HG02840 (cell line): ENCODE measurements around the gene LYPD3.
"Not testable (repeated sequence)": the region's sequence is repeated elsewhere in the genome, so short reads cannot be mapped to it uniquely, and the experiment has no call there.

Experiments
- ATAC-seq: cut with Tn5 transposase; IDR thresholded peaks from one replicate; pipeline ENCODE4 v1.9.1; 2021; ENCODE audit warnings: mild to moderate bottlenecking, moderate library complexity, moderate number of reproducible peaks; ENCODE audit not compliant: unreplicated experiment, low FRiP score

The LYPD3 gene

DNA sequence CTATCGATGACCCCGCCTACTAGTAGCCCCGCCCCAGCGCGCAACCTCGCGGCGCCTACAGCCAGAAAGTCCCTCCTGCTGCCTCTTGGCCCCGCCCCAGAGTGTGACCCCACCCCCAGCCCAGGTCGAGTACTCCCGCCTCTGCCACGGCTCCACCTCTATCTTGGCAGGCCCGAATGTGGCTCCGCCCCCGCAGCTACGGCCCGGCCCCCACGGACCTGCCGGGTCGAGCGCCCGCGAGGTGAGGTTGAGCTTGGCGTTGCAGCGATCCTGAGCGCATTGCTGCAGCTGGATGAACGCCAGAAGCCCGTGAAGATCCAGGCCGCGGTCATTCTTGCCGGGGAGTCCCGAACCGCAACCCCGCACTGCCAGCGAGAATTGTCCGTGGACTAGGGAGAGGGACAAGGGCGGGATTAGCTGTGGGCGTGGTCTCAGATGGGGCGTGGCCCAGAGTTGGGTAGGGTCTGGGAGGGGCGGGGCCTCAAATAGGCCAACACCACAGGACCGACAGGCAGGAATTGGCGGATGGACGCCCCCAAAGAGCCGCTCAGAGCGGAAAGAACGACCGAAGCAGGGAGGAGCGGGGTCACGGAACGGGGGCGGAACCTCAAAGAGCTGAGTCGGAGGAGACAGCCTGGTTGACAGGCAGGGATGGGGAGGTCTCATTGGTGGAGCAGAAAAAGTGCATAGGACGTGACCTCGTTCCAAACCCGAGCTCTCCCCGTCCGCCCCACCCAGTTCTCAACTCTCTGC, 1.9 kb downstream of the LYPD3 start:
- peak; percentile 90 for ATAC-seq

DNA sequence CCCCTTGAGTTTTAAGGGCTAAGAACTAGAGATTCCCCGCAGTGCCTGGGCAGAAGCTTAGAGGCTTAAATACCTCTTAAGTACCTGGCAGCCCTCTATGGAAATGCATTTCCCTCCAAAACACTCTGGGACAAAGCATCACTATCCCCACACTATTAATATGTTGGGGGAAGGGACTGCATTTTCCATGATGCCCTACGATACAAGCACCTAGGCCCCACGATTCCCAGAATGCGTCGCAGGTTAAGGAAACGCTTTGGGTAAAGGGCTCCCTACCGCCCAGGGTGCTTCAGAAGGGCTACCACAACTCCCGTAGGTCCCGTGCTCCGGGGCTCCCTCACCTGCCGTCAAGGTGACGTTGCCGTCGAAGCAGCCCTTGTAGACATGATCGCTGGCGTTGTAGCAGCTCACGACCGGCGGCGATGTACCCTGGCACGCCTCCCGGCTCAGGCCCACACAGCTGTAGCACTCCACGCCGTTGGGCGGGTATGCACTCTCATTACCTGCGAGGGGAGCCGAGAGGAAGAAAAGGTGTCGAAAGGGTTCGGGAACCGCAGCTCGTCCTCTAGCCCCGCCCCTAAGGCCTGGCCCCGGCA, 2.5 kb downstream of the LYPD3 start:
- ATAC-seq, result no peak

DNA sequence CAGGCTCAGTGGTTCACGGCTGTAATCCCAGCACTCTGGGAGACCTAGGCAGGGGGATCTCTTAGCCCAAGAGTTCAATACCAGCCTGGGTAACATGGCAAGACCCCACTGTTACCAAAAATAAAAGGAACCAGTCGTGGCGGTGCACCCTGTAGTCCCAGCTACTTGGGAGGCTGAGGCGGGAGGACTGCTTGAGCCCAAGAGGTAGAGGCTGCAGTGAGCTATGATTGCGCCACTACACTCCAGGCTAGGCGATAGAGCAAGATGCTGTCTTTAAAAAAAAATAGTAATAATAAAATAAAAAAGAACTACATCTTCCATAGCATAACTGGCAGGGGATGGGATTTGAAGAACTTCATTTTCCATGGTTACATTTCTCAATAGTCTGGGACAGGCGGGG, 3.0 kb downstream of the LYPD3 start:
- ATAC-seq, result no peak

DNA sequence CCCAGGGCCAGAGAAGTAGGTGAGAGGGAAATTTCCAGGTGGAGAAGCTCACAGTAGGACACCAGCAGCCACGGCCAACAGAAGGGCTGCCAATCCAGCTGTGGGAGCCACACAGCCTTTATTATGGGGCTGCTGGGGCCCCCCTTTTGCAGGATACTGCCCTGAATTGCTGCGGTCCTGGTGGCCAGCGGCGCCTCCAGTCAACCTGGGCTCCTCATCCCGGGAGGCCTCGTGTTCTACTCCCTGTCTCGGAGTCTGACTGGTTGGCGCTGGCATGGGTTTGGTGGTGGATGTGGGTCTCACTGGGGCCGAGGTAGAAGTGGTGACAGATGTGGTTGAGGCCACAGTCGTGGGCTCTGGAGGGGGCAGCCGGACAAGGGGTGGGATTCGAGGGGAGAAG, 4.1 kb downstream of the LYPD3 start:
- ATAC-seq, result no peak

DNA sequence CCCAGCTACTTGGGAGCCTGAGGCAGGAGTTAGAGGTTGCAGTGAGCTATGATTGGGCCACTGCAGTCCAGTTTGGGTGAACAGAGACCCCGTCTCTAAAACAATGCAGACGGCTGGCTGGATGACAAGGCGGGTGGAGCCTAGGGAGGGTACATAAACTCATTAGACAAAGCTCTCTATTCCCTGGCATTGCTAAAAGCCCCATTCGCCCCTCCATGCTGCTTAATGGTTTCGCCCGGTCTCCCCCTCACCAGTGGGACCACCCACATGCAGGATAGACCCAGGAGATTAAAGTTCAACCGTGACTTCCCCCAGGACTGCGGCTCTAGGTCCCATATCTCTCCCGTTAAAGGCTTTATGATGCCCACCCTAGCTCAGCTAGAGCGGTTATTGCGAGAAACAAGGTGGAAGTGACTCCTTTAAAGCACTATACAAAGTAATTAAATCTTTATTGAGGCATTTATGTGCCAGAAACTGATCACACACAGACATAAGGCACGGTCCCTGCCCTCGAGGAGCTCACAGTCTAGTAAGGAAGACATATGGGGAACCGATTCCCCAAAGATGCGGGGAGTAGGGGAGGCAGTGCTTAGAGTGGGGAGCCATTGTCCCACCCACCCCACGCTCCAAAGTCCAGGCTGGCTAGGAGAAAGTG, 4.9 kb downstream of the LYPD3 start:
- no peak for ATAC-seq

DNA sequence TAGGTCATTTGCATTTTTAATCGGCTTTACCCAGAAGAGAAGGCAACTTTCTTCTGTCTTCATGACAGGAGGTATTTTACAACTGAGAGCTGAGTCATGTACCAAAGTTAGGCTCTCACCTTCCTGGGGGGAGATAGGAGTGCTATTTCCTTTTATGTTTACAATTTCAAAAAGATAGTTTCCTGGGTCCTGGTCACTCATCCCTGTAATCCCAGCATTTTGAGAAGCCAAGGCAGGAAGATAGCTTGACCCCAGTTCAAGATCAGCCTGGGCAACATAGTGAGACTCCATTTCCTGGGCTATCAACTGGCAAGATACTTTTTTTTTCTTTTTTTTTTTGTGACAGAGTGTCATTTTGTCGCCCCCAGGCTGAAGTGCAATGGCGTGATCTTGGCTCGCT, 7.6 kb downstream of the LYPD3 start:
- no peak for ATAC-seq

DNA sequence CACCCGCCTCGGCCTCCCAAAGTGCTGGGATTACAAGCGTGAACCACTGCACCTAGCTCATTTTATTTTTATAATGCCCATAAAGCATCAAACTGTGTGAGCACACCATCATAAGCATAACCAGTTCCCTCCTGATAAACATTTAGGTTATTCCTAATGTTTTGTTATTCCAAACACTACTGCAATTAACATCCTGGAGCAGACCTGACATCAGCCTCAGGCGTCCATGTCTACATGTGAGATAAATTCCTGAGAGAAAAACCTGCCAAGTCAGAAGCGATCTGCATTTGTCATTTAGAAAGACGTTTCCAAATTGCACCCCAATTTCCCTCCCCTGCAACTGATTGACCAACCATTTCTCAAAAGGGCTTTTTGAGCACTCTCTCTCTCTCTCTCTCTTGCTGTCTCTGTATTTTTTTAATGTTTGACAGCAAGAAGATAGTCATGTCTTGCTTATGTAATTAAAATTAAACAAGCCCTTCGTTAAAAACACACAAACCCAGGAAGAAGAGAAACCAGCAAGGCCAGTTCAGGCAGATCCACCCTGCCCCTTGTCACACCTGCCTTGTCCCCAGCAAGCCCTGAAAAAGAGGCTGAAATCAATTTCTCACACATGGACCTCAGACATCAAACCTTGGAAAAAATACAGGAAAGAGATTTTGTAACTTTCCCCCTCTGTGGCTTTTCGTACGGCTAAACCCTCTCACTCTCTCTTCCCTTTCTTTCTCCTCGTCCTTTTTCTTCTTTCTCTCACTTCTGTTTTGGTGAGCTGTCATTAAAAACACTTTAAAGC, 9.9 kb downstream of the LYPD3 start:
- no peak for ATAC-seq

DNA sequence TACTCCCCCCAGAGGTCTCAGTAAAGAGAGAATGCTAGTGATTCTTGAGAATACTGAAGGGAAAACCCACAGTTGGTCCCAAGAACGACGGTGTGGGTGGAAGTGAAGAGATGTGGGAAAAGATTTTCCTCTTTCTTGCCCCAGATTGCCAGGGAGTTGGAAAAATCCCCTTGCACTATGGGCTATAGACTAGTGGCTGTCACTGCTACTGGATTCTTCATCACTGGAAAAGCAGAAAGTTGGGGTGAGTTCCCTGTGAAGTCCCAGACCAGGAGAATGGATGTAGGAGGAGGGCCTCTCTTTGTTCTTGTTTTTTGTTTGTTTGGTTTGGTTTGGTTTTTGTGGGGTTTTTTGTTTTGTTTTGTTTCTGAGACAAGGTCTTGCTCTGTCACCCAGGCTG, 11.4 kb downstream of the LYPD3 start:
- ATAC-seq, result no peak

DNA sequence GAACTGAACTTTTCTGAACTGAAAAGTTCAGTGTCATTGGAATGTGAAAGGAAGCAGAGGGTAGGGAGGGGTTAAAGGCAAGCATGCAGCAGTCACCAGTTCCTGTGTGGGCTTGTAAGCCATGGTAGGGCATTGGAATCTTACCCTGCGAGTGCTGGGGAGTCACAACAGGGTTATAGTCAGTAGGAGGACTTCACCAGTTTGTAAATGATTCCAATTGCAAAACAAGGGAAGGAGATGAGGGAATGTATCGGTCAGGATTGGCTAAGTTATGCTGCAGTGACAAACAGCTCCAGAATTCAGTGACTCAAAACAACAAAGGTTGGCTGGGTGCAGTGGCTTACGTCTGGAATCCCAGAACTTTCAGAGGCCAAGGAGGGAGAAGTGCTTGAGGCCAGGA, 12.8 kb downstream of the LYPD3 start:
- no peak for ATAC-seq

DNA sequence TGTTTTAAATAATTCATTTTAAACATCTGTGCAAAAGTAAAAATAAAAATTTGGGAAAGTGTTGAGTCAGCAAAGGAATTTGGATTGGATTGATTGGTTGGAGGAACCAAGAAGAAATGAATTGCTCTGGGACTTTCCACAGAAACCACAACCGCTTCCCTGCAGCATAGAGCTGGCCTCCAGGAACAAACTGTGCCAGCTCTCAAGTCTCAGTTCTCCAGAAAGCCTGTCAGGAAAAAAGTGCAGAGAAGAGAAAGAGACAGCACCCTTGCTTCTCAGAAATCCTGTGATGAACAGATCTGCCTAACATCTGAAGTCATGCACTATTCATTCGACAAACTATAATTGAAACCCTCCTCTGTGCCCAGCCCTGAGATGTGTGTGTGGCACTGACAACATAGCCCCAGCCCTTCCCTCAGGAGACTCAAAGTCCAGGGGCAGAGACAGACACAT, 14.8 kb downstream of the LYPD3 start:
- ATAC-seq, result no peak

DNA sequence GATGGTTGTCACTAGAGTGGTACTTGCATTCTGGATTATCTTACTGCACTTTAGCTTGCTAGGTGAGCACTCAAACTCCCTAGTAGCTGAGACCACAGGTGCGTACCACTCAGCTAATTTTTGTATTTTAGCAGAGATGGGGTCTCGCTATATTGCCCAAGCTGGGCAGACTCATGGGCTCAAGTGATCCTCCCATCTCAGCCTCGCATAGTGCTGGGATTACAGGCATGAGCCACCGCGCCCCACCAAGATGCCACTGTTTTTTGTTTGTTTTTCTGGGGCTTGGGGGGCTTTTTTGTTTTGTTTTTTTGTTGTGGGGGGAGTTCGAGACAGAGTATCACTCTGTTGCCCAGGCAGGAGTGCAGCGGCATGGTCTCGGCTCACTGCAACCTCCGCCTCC, 17.8 kb downstream of the LYPD3 start:
- ATAC-seq, result no peak

DNA sequence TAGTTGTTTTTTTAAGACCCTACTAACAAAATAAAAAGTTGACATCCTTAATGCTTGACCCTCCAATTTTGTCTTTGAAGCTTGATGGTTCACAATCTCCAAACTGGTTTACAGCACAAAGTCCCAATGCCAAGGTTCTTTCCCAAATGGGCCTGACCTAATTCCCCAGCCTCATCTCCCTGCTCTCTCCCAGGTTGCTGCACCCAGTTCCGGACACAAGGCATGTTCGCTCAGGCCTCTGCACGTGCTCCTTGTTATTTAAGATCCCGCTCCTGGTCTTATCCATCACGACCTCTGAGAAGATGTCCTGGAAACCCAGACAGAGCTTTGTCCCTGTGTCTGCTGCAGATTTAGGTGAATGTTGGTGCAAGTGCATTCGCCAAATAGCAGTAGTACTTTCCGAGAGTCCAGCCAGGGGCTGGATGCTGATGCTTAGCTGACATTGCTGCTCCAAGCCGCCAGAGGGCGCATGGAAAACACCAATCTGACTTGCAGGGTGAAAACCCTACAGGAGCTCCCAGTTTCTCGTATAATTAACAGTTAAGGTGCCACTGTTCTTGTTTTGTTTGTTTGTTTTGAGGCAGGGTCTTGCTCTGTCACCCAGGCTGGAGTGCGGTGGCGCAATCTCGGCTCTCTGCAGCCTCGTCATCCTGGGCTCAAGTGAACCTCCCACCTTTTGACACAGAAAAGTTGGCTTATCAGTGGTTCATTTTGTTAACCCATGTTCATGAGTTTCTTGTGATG, 18.5 kb downstream of the LYPD3 start:
- ATAC-seq, result no peak

DNA sequence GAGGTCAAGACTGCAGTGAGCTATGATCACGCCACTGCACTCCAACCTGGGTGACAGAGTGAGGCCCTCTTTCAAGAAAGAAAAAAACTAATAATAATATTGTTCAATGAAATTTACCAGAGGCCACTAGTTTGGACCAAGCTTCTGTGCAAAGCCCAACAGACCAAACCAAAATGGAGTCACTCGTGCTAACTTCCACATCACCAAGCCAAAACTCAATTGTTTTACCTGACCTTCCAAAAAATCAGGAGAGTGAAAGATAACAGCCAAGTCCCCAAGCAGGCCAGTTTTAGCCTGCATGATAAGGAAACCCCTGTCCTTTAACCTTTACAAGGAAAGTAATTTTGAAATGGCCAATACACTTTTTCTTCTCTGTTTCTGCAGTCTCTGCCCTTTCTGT, 20.0 kb downstream of the LYPD3 start:
- ATAC-seq, result no peak

DNA sequence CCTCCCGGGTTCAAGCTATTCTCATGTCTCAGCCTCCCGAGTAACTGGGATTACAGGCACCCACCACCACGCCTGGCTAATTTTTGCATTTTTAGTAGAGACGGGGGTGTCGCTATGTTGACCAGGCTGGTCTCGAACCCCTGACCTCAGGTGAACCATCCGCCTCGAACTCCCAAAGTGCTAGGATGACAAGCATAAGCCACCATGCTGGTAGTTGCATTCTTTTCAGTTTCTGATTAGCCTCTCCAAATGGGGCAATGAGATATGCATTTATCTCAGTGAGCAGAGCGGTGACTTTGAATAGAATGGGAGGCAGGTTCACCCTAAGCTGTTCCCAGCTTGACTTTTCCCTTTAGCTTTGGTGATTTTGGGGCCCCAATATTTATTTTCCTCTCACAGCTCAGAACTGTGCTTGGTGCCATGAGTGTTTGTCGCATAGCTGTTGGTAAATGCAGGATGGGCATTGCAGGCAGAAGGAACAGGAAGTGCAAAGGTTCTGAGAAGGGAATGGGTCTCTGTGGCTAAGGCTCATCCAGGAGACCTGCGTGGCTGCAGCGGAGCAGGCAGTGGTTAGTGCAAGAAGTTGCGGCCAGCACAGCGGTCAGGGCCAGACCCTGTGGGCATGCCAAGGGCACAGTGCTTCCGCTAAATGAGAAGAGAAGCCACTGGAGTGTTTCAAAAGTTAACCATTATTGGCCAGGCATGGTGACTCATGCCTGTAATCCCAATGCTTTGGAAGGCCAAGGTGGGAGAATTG, 20.7 kb downstream of the LYPD3 start:
- ATAC-seq, result no peak

DNA sequence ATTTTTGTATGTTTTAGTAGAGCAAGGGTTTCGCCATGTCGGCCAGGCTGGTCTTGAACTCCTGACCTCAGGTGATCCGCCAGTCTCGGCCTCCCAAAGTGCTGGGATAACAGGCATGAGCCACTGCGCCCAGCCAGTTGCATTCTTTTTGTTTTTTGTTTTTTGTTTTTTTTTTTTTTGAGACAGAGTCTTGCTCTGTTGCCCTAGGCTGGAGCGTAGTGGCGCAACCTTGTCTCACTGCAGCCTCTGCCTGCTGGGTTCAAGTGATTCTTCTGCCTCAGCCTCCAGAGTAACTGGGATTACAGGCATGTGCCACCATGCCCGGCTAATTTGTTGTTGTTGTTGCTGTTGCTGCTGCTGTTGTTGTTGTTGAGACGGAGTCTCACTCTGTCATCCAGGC, 21.3 kb downstream of the LYPD3 start:
- not testable (repeated sequence) for ATAC-seq

DNA sequence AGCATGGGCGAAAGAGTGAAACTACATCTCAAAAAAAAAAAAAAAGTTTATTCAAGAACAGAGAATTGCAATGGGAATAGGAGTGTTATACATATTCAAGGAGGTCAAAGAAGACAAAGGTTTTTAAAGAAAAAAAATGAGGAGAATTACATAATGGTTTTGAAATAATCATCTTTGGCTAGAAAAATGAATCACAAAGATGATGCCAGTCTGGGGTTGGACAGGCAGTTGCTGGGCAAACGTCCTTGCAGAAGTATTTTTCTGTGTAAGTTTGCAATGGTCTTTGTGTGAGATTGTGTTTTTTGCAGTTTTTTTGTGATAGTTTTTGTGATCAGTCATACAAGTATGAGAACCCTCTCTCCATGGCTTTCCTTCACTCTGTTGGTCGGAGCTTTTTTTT, 23.7 kb downstream of the LYPD3 start:
- ATAC-seq, result no peak

DNA sequence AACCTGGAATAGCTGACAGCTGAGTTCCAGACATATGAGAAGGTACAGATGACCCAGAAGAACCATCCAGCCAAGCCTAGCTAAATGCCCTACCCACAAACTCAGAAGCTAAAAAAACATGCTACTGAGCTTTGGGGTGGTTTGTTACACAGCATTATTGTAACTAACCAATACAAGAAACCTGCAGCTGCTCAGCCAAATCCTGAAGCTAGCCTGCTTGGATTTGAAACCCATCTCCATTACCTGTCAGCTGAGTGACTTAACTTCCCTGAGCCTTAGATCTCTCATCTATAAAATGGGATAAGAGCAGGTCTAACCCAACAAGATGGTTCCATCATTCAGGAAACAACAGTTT, 25.7 kb downstream of the LYPD3 start:
- ATAC-seq, result no peak

DNA sequence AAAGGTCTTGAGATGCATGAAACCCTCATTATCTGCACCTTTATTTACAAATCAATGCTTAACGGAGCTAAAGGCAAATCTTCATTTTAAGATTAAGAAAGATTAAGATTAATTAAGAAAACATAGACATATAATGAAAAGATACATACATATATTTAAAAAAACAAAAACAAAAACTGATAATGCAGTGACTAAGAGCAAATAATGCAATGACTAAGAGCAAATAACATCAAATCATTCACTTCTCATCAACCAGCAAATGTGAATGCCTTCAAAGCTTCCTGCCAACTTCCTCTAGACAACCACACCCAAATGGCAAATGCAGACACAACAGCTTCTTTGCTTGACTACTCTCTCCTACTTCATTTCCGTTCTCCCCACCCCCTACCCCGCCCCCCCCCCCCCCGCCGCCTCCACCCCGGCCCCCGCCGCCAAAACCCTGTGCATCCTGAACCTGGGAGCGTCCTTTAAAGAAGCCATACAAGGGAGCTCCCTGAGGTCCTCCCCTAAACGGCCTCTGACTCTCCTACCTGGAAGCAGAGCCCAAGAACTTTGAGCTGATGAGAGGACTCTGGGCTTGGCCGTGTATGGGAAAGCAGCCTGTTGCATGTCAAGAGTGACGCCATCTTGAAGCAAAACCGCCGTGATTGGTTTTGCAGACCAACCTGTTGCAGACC, 26.2 kb downstream of the LYPD3 start:
- ATAC-seq, result no peak
